ENCODE results near the gene CYP4V2. TPM values are rescaled to one million over a fixed set of nuclear protein-coding genes. Genes with fewer than 3 reads are reported as not detected.
A peak's percentile ranks its signal among the peaks of the same experiment; 100 is the strongest.

CYP4V2 gene
- total and polyA plus RNA-seq, 2 experiments from 2014 or later: 1.5 to 3.1 TPM

- Histone ChIP-seq H3K79me2 (replicated peaks; ENCODE audit: insufficient read depth) (no peaks in the 10 kb centered on the region), H3K4me2 (no peak overlapping the region), H4K20me1 (replicated peaks; ENCODE audit: insufficient read depth) (no peaks in the 10 kb centered on the region), H3K4me3 (no peak overlapping the region), H3K36me3 (ENCODE audit: insufficient read depth) (no peaks in the 10 kb centered on the region), H3K4me1 (ENCODE audit: insufficient read depth) (no peaks in the 10 kb centered on the region), H3F3A (replicated peaks; ENCODE audit: low read depth) (no peaks in the 10 kb centered on the region), H3K27me3 (ENCODE audit: insufficient read depth) (no peaks in the 10 kb centered on the region), H3K27ac (ENCODE audit: low read depth) (no peak overlapping the region), H3K9me2 (ENCODE audit: insufficient read depth) (no peaks in the 10 kb centered on the region), H2AFZ (no peak overlapping the region)
- TF ChIP-seq CTCF (conservative IDR thresholded peaks at IDR 0.05; ENCODE audit: low read depth in 2 of 2) (peak; percentile 19 to 24; a peak in 3 of 4 replicates), ZNF114 (CRISPR knock-in tag; IDR thresholded peaks at IDR 0.05) (no peak)
- Mint-ChIP-seq H3K9me3 (no peaks in the 10 kb centered on the region), H3K4me1 (peaks cover 15% of the 10 kb centered on the region; the same call in 2 of the 3 replicates), H3K27ac (no peak overlapping the region), H3K36me3 (ENCODE audit: low read depth) (peaks cover 15% of the 10 kb centered on the region; the same call in 1 of the 3 replicates), H3K4me3 (no peak overlapping the region), H3K27me3 (ENCODE audit: insufficient read depth, low read depth, poor library complexity) (peaks cover 5% of the 10 kb centered on the region)
- ATAC-seq (peak; percentile 80), DNase-seq (ENCODE audit: low spot score) (peak; percentile 30)
Observed at GRCh38 chr4:186169945-186170802, 21.2 kb upstream of the CYP4V2 start.

- Mint-ChIP-seq H3K27me3 (ENCODE audit: insufficient read depth, low read depth, poor library complexity) (peaks cover 5% of the 10 kb centered on the region), H3K27ac (no peak overlapping the region), H3K9me3 (no peaks in the 10 kb centered on the region)
Observed at GRCh38 chr4:186170966-186171365, 20.4 kb upstream of the CYP4V2 start.

More at GRCh38 chr4:186170966-186171365, 20.4 kb upstream of the CYP4V2 start:
- Histone ChIP-seq H3K36me3 (ENCODE audit: insufficient read depth) (no peaks in the 10 kb centered on the region), H2AFZ (no peak overlapping the region), H3K27ac (ENCODE audit: low read depth) (no peak overlapping the region), H3K27me3 (ENCODE audit: insufficient read depth) (no peaks in the 10 kb centered on the region), H3F3A (replicated peaks; ENCODE audit: low read depth) (no peaks in the 10 kb centered on the region), H4K20me1 (replicated peaks; ENCODE audit: insufficient read depth) (no peaks in the 10 kb centered on the region), H3K9me2 (ENCODE audit: insufficient read depth) (no peaks in the 10 kb centered on the region), H3K79me2 (replicated peaks; ENCODE audit: insufficient read depth) (no peaks in the 10 kb centered on the region), H3K4me2 (no peak overlapping the region), H3K4me1 (ENCODE audit: insufficient read depth) (no peaks in the 10 kb centered on the region), H3K4me3 (no peak overlapping the region)
- peaks cover 15% of the 10 kb centered on the region; the same call in 1 of the 3 replicates for H3K36me3 Mint-ChIP-seq (ENCODE audit: low read depth)
- H3K4me3 Mint-ChIP-seq: no peak overlapping the region
- ATAC-seq (no peak), DNase-seq (ENCODE audit: low spot score) (peak; percentile 1)
- H3K4me1 Mint-ChIP-seq: peaks cover 15% of the 10 kb centered on the region; the same call in 2 of the 3 replicates
- TF ChIP-seq NANOG (IDR thresholded peaks at IDR 0.05; ENCODE audit: borderline replicate concordance): no peak
- TF ChIP-seq JUNB (IDR thresholded peaks at IDR 0.05; ENCODE audit: unreplicated experiment): no peak
- TF ChIP-seq EZH2phosphoT487 (IDR thresholded peaks at IDR 0.05; ENCODE audit: unreplicated experiment): no peak
- TF ChIP-seq ZNF114 (CRISPR knock-in tag; IDR thresholded peaks at IDR 0.05): no peak
- TF ChIP-seq ZNF331 (CRISPR knock-in tag; IDR thresholded peaks at IDR 0.05; ENCODE audit: low read depth): no peak
- TF ChIP-seq STAT1 (IDR thresholded peaks at IDR 0.05; ENCODE audit: unreplicated experiment): no peak
- TF ChIP-seq ETS1 (IDR thresholded peaks at IDR 0.05): no peak
- TF ChIP-seq EZH2 (IDR thresholded peaks at IDR 0.05; ENCODE audit: low read depth, unreplicated experiment): no peak
- TF ChIP-seq CTCF (conservative IDR thresholded peaks at IDR 0.05; ENCODE audit: low read depth in 2 of 2): no peak
